K562 (cell line): ENCODE measurements around the gene ZNF275. TPM values are rescaled to one million over a fixed set of nuclear protein-coding genes. Genes with fewer than 3 reads are reported as not detected.

Experiments used
- ATAC-seq: fragments of 200-7000 bp; cut with Tn5 transposase; 3 replicates; pipeline ENCODE4 v1.9.1; 2020; ENCODE audit warnings: moderate library complexity
- BruUV-seq: library from RNA; stranded (reverse); fragments of 400-500 nt; replicated peaks from 2 replicates; lab custom pipeline; 2021; lab: Mats Ljungman, UMichigan
- CTCF ChIA-PET: fragments of 300-600 bp; formaldehyde crosslinking; extraction: SDS; loops from one replicate; lab custom pipeline; 2021; ENCODE audit warnings: low intra/inter-chr PET ratio; lab: Yijun Ruan, JAX
- POLR2A ChIA-PET: fragments of 300-600, 350-650 bp; sonication (Branson Sonifier 250); formaldehyde crosslinking; extraction: SDS; loops from one replicate; lab custom pipeline; 2021; ENCODE audit warnings: antibody characterized with exemption, inconsistent platforms; lab: Yijun Ruan, JAX
- DNase-seq, 4 experiments: peaks; one replicate each; pipeline versions ENCODE4 v3.0.0 to v3.0.0-alpha.2; 2011 to 2018; ENCODE audit warnings: low spot score in 3 of 4, mixed read lengths in 3 of 4; ENCODE audit errors: extremely low read depth in 1 of 4
- FAIRE-seq: peaks from 2 replicates; lab custom pipeline; 2011; peaks lifted over from hg19 to GRCh38; lab: Jason Lieb, UNC
- H2AFZ ChIP-seq: 2 replicates; pipeline ENCODE4 v1.6.0; 2011; ENCODE audit warnings: low read depth, low read length, control low read depth, inconsistent platforms
- H3K27ac ChIP-seq: fragments of 200-600 bp; 3 replicates; pipeline ENCODE4 v1.8.0; 2011; ENCODE audit warnings: low read depth, mild to moderate bottlenecking, control low read depth, inconsistent platforms, low read length, moderate library complexity, mixed read lengths; ENCODE audit errors: extremely low read depth
- H3K27me3 ChIP-seq, 2 experiments: fragments of 300-600 bp in 1 of 2; 2 replicates in 1 of 2; 3 replicates in 1 of 2; pipeline versions ENCODE4 v1.6.0 to v1.8.0; 2011; ENCODE audit warnings: inconsistent platforms in 2 of 2, low read length in 2 of 2, mild to moderate bottlenecking in 1 of 2, mixed read lengths in 1 of 2, moderate library complexity in 1 of 2; ENCODE audit not compliant: control insufficient read depth in 2 of 2, insufficient read depth in 2 of 2
- H3K36me3 ChIP-seq: fragments of 300-600 bp; 3 replicates; pipeline ENCODE4 v1.8.0; 2011; ENCODE audit warnings: mild to moderate bottlenecking, low read length, inconsistent platforms; ENCODE audit not compliant: control insufficient read depth, insufficient read depth
- H3K4me1 ChIP-seq, 2 experiments: fragments of 200-600 bp in 1 of 2; replicated peaks in 1 of 2; 2 replicates in 1 of 2; 3 replicates in 1 of 2; pipeline versions ENCODE4 v1.5.1 to v1.8.0; 2011; ENCODE audit warnings: inconsistent platforms in 2 of 2, low read length in 2 of 2, mild to moderate bottlenecking in 1 of 2, mixed read lengths in 1 of 2, moderate library complexity in 1 of 2; ENCODE audit not compliant: control insufficient read depth in 2 of 2, insufficient read depth in 2 of 2
- H3K4me2 ChIP-seq: 2 replicates; pipeline ENCODE4 v1.6.1; 2011; ENCODE audit warnings: low read length, control low read depth, inconsistent platforms, mixed read lengths; ENCODE audit not compliant: insufficient read depth
- H3K4me3 ChIP-seq: fragments of 200-600 bp; sonication (generic), shearing (Covaris generic); 2 replicates; pipeline ENCODE4 v1.5.1; 2016; ENCODE audit warnings: control low read depth, inconsistent platforms
- H3K79me2 ChIP-seq: fragments of 200-600 bp; 3 replicates; pipeline ENCODE4 v1.8.0; 2011; ENCODE audit warnings: low read length, inconsistent platforms; ENCODE audit not compliant: control insufficient read depth, insufficient read depth
- H3K9ac ChIP-seq, 2 experiments: 2 replicates each; pipeline versions ENCODE4 v1.6.0 to v1.6.1; 2011; ENCODE audit warnings: low read depth in 2 of 2, low read length in 2 of 2, control low read depth in 1 of 2, inconsistent platforms in 1 of 2, mild to moderate bottlenecking in 1 of 2, mixed read lengths in 1 of 2; ENCODE audit not compliant: insufficient read depth in 1 of 2
- H3K9me1 ChIP-seq: one replicate; pipeline ENCODE4 v1.6.0; 2011; ENCODE audit warnings: inconsistent platforms, mild to moderate bottlenecking, low read length, moderate library complexity; ENCODE audit not compliant: control insufficient read depth, insufficient read depth
- H3K9me3 ChIP-seq: replicated peaks from 2 replicates; pipeline ENCODE4 v1.5.1; 2011; ENCODE audit warnings: low read depth, low read length, inconsistent platforms; ENCODE audit not compliant: control insufficient read depth, insufficient read depth
- H4K20me1 ChIP-seq: replicated peaks from 2 replicates; pipeline ENCODE4 v1.6.1; 2011; ENCODE audit warnings: low read length, inconsistent platforms, mixed read lengths; ENCODE audit not compliant: control insufficient read depth, insufficient read depth
- ELF1 ChIP-seq: fragments of 200-800 bp; sonication (Bioruptor generic); IDR thresholded peaks from 2 replicates; pipeline ENCODE4 v1.6.1; 2016; ENCODE audit warnings: missing genetic modification characterization, missing compliant biosample characterization
- KAT2B ChIP-seq: IDR thresholded peaks from one replicate; pipeline ENCODE4 v1.6.1; 2012; ENCODE audit warnings: low read depth, mild to moderate bottlenecking, control low read depth, inconsistent platforms, low read length, moderate library complexity
- POLR2A ChIP-seq: fragments of 450-650 bp; conservative IDR thresholded peaks from 2 replicates; pipeline ENCODE4 v1.6.1; 2016
- ZNF644 ChIP-seq: fragments of 200-800 bp; sonication (Bioruptor generic); IDR thresholded peaks from 2 replicates; pipeline ENCODE4 v1.6.1; 2016; ENCODE audit warnings: low read depth, missing genetic modification characterization, missing compliant biosample characterization
- WGBS: fragments of 100-300 bp; shearing (Covaris generic); methylation state at CpG from one replicate; pipeline ENCODE4 v1.1.6; 2016; ENCODE audit warnings: low coverage, mixed read lengths; ENCODE audit not compliant: insufficient coverage; ENCODE audit errors: missing lambda C conversion rate; 5-methylcytosine and 5-hydroxymethylcytosine counted together
- in situ Hi-C: fragments of 300-500 bp; cut with MboI; formaldehyde crosslinking; loops from 4 replicates; pipeline ENCODE4 v1.15.0; 2018; ENCODE audit warnings: inconsistent platforms, mixed read lengths
- intact Hi-C: fragments of 100-400 bp; cut with micrococcal nuclease; formaldehyde crosslinking; loops from 2 replicates; pipeline ENCODE4 v1.14.2; 2022
- polyA plus RNA-seq, 8 experiments: library from polyadenylated mRNA; depleted of rRNA in 4 of 8; stranded (reverse) in 5 of 8; unstranded in 3 of 8; fragments of >200 nt; fragmentation: Nextera tagmentation in 2 of 8; fragmentation: Illumina TruSeq in 1 of 8; extraction: Ambion mirVana in 2 of 8; extraction: Trizol in 1 of 8; gene quantifications; 2 replicates each; pipeline versions ENCODE4 v1.2.1 to v1.2.3, GENCODE V29; 2011 to 2014; ENCODE audit warnings: inconsistent platforms in 1 of 8, missing spikeins in 1 of 8
- total RNA-seq, 7 experiments: library from RNA; depleted of rRNA in 6 of 7; stranded (reverse); fragments of >200 nt in 6 of 7; fragmentation: Illumina TruSeq in 2 of 7; extraction: Trizol in 2 of 7; gene quantifications; 2 replicates each; pipeline versions ENCODE4 v1.2.1 to v1.2.3, GENCODE V29; 2011 to 2021; ENCODE audit warnings: low replicate concordance in 1 of 7
- TF ChIP-seq, protein P1 (sequence below): fragments of 450-650 bp; formaldehyde crosslinking; IDR thresholded peaks from 2 replicates; pipeline ENCODE4 v1.4.0; 2020; ENCODE audit warnings: mild to moderate bottlenecking, moderate library complexity
- TF ChIP-seq, protein P2 (sequence below): fragments of 250-450 bp; sonication (Bioruptor Pico); IDR thresholded peaks from 2 replicates; pipeline ENCODE4 v1.5.1; 2021; ENCODE audit warnings: mild to moderate bottlenecking

ZNF275 gene
- total and polyA plus RNA-seq, 9 of the 15 experiments (the other 6 are each of a cell fraction or from before 2014, with no cell fraction given), result 2.1 to 19.1 (median 12.0) TPM

DNA sequence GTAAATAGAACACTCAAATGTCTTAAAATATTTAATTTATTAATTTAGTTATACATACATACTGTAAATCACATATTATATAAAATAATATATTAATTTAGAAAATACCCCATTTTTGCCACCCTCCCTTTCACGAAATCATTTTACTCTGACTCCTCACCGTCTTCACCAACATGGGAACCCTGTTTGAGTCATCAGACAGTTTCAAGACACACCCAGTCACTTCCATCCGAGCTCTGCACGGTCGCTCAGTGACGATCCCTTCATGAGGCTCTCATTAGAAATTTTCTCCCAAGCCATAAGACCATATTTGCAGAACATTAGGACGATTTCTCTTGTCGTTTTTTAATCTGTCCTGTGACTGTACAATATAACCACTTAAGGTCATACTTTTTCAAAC, 14.5 kb downstream of the ZNF275 start (continued):
- TF ChIP-seq, protein P1, sequence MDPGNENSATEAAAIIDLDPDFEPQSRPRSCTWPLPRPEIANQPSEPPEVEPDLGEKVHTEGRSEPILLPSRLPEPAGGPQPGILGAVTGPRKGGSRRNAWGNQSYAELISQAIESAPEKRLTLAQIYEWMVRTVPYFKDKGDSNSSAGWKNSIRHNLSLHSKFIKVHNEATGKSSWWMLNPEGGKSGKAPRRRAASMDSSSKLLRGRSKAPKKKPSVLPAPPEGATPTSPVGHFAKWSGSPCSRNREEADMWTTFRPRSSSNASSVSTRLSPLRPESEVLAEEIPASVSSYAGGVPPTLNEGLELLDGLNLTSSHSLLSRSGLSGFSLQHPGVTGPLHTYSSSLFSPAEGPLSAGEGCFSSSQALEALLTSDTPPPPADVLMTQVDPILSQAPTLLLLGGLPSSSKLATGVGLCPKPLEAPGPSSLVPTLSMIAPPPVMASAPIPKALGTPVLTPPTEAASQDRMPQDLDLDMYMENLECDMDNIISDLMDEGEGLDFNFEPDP (CRISPR knock-in tag), result no peak
- TF ChIP-seq KAT2B, result no peak
- TF ChIP-seq ELF1 (tag), result no peak
- TF ChIP-seq, protein P2, sequence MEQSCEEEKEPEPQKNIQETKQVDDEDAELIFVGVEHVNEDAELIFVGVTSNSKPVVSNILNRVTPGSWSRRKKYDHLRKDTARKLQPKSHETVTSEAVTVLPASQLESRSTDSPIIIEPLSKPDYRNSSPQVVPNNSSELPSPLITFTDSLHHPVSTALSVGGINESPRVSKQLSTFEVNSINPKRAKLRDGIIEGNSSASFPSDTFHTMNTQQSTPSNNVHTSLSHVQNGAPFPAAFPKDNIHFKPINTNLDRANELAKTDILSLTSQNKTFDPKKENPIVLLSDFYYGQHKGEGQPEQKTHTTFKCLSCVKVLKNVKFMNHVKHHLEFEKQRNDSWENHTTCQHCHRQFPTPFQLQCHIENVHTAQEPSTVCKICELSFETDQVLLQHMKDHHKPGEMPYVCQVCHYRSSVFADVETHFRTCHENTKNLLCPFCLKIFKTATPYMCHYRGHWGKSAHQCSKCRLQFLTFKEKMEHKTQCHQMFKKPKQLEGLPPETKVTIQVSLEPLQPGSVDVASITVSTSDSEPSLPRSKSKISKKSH, result no peak

DNA sequence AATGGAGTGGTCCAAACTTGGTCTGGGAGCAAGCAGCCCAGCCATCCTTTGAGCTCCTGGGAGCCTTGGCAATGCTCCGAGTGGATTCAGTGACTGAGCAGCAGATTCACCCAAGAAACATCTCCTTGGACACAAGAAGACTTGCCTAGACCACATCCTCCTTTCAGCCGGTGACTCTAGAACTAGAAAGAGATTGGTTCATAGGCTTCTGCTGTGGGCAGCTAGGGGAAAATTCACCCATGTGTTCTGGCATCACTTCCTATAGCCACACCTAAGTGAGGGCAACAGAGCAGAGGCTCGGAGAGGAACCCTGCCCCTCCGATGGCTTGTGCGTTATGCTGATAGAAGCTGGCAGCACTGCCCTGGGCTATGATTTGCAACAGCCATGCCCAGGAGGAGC, 16.0 kb downstream of the ZNF275 start:
- intact Hi-C loops (no loop called here), in situ Hi-C loops (no loop called here)
- Histone ChIP-seq H3K9me3 (no peaks in the 10 kb centered on the region), H2AFZ (no peak overlapping the region), H3K27ac (no peak overlapping the region), H3K27me3 (no peaks in the 10 kb centered on the region), H3K36me3 (peaks cover 55% of the 10 kb centered on the region; the same call in 2 of the 3 replicates), H3K9me1 (no peaks in the 10 kb centered on the region), H4K20me1 (no peaks in the 10 kb centered on the region), H3K4me2 (no peak overlapping the region), H3K4me3 (no peak overlapping the region), H3K79me2 (no peaks in the 10 kb centered on the region), H3K4me1 (no peaks in the 10 kb centered on the region; a peak in 1 of 5 replicates), H3K9ac (no peak overlapping the region)
- FAIRE-seq (no peak), ATAC-seq (no peak; the same call in 2 of the 3 replicates), DNase-seq (no peak)
- CTCF ChIA-PET, result no interaction called here
- TF ChIP-seq POLR2A (0 out of 2 replicates have a peak, but pooled peaks have one; percentile 34), ZNF644 (tag) (no peak)
- 90% methylated on average over 4 of the region's 5 CpGs for WGBS
- BruUV-seq, result no TSS peak
- POLR2A ChIA-PET, result interaction anchor here (0.7 to 1.0 kb wide), 2 partner anchors 9 to 39 kb away, joined by 4 to 5 read pairs; no protein-coding TSS in a partner anchor
